Neutrophil (primary cell): Measurements from ENCODE around the gene GABRE.
"Not testable (repeated sequence)": the region's sequence is repeated elsewhere in the genome, so short reads cannot be mapped to it uniquely, and the experiment has no call there.

ENCODE experiments used
- H3K27ac ChIP-seq: fragments of 200-600 bp; sonication (generic); 2 replicates; pipeline ENCODE4 v1.5.1; 2016; ENCODE audit warnings: mild to moderate bottlenecking, moderate library complexity
- H3K27me3 ChIP-seq: fragments of 200-600 bp; sonication (generic); 2 replicates; pipeline ENCODE4 v1.6.0; 2016; ENCODE audit warnings: mild to moderate bottlenecking
- H3K36me3 ChIP-seq: fragments of 200-600 bp; sonication (generic); 2 replicates; pipeline ENCODE4 v1.5.1; 2017
- H3K4me1 ChIP-seq, 2 experiments: fragments of 200-600 bp in 1 of 2; sonication (generic) in 1 of 2; 1 replicate in 1 of 2; 2 replicates in 1 of 2; pipeline versions ENCODE4 v1.5.1 to v1.6.1; 2013 to 2016; ENCODE audit warnings: low read depth in 1 of 2, low read length in 1 of 2, mild to moderate bottlenecking in 1 of 2, moderate library complexity in 1 of 2; ENCODE audit not compliant: control insufficient read depth in 1 of 2, insufficient read depth in 1 of 2
- H3K4me3 ChIP-seq, 2 experiments: fragments of 200-600 bp in 1 of 2; sonication (generic) in 1 of 2; 1 replicate in 1 of 2; 2 replicates in 1 of 2; pipeline ENCODE4 v1.5.1; 2013 to 2016; ENCODE audit warnings: low read depth in 1 of 2, low read length in 1 of 2, mild to moderate bottlenecking in 1 of 2, moderate library complexity in 1 of 2
- H3K9me3 ChIP-seq: fragments of 200-600 bp; sonication (generic); 2 replicates; pipeline ENCODE4 v1.5.1; 2016
- CTCF ChIP-seq: fragments of 200-600 bp; sonication (generic); IDR thresholded peaks from 2 replicates; pipeline ENCODE4 v1.5.1; 2016; ENCODE audit warnings: antibody characterized with exemption

GABRE gene

GRCh38 chrX:151920530-151920929 is 53.9 kb downstream of the GABRE start:
- H3K36me3 ChIP-seq, result no peaks in the 10 kb centered on the region
- H3K4me1 ChIP-seq, result no peaks in the 10 kb centered on the region
- no peaks in the 10 kb centered on the region for H3K9me3 ChIP-seq
- H3K27me3 ChIP-seq, result no peaks in the 10 kb centered on the region
- no peak overlapping the region for H3K27ac ChIP-seq
- no peak overlapping the region for H3K4me3 ChIP-seq
- no peak for TF ChIP-seq CTCF

DNA sequence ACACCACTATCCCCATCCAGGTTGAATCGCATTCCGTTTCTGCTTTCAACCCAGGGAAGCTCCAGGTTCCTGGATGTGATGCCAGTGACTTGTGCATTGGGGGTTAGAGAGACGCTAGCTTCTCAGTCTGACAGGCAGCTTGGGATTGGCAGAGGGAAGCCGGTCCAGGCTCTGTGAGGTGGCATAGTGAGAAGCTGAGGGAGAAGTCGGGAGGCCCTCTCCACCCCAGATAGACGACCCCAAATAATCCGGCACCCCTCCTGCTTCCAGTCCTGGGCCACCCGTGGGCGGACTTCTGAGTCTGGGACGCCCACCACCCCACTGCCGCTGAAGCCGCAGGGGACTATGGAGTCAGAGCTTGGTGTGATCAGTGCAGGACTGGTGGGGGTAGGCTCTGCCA is 54.4 kb downstream of the GABRE start:
- Histone ChIP-seq H3K4me1 (no peaks in the 10 kb centered on the region), H3K27me3 (no peaks in the 10 kb centered on the region), H3K27ac (no peak overlapping the region), H3K9me3 (no peaks in the 10 kb centered on the region), H3K36me3 (no peaks in the 10 kb centered on the region), H3K4me3 (no peak overlapping the region)
- TF ChIP-seq CTCF, result no peak

GRCh38 chrX:151919610-151920009 is 54.9 kb downstream of the GABRE start:
- Histone ChIP-seq H3K36me3 (no peaks in the 10 kb centered on the region), H3K4me3 (no peak overlapping the region)
- TF ChIP-seq CTCF, result no peak

GRCh38 chrX:151918736-151919135 is 55.7 kb downstream of the GABRE start:
- not testable (repeated sequence) for H3K9me3 ChIP-seq, H3K27ac ChIP-seq, H3K4me1 ChIP-seq, H3K36me3 ChIP-seq, H3K27me3 ChIP-seq, H3K4me3 ChIP-seq

More at GRCh38 chrX:151919610-151920009, 54.9 kb downstream of the GABRE start:
- H3K4me1 ChIP-seq, result no peaks in the 10 kb centered on the region
- no peaks in the 10 kb centered on the region for H3K27me3 ChIP-seq
- no peak overlapping the region for H3K27ac ChIP-seq
- H3K9me3 ChIP-seq, result no peaks in the 10 kb centered on the region

DNA sequence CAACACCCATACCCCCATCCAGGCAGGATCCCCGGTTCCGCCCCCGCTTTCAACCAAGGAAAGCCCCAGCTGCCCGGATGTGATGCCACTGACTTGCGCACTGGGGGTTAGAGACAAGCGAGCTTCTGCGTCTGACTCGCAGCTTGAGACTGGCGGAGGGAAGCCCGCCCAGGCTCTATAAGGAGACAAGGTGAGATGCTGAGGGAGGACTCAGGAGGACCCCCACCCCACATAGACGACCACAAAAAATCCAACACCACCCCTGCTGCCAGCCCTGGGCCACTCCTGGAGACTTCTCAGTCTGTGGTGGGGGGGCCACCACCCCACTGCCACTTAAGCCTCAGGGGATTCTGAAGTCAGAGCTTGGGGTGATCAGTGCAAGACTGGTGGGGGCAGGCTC is 61.7 kb downstream of the GABRE start, which contains the start of gene MAGEA4:
TSS of gene MAGEA4 (plus strand) at position 110 of the 400 bp plus-strand sequence. CDS start 10,776 bp downstream, outside the sequence.
- H3K27ac ChIP-seq, result no peak within 1 kb of the TSS
- no peak for TF ChIP-seq CTCF
- H3K27me3 ChIP-seq, result no peaks in the 10 kb centered on the region
- H3K4me3 ChIP-seq, result no peak within 1 kb of the TSS
- H3K4me1 ChIP-seq, result no peaks in the 10 kb centered on the region
- no peaks in the 10 kb centered on the region for H3K36me3 ChIP-seq
- no peaks in the 10 kb centered on the region for H3K9me3 ChIP-seq

GRCh38 chrX:151912221-151912620 is 62.3 kb downstream of the GABRE start:
- H3K4me3 ChIP-seq, result no peak overlapping the region
- no peak for TF ChIP-seq CTCF
- H3K9me3 ChIP-seq, result no peaks in the 10 kb centered on the region
- H3K27ac ChIP-seq, result no peak overlapping the region
- no peaks in the 10 kb centered on the region for H3K4me1 ChIP-seq
- H3K27me3 ChIP-seq, result no peaks in the 10 kb centered on the region
- no peaks in the 10 kb centered on the region for H3K36me3 ChIP-seq
